HG03565 (cell line): Measurements from ENCODE around the gene ASIC1.
"Not testable (repeated sequence)": the region's sequence is repeated elsewhere in the genome, so short reads cannot be mapped to it uniquely, and the experiment has no call there.

Experiments used
- ATAC-seq: cut with Tn5 transposase; IDR thresholded peaks from one replicate; pipeline ENCODE4 v1.9.1; 2021; ENCODE audit warnings: mild to moderate bottlenecking, moderate library complexity; ENCODE audit not compliant: unreplicated experiment

ASIC1 gene

DNA sequence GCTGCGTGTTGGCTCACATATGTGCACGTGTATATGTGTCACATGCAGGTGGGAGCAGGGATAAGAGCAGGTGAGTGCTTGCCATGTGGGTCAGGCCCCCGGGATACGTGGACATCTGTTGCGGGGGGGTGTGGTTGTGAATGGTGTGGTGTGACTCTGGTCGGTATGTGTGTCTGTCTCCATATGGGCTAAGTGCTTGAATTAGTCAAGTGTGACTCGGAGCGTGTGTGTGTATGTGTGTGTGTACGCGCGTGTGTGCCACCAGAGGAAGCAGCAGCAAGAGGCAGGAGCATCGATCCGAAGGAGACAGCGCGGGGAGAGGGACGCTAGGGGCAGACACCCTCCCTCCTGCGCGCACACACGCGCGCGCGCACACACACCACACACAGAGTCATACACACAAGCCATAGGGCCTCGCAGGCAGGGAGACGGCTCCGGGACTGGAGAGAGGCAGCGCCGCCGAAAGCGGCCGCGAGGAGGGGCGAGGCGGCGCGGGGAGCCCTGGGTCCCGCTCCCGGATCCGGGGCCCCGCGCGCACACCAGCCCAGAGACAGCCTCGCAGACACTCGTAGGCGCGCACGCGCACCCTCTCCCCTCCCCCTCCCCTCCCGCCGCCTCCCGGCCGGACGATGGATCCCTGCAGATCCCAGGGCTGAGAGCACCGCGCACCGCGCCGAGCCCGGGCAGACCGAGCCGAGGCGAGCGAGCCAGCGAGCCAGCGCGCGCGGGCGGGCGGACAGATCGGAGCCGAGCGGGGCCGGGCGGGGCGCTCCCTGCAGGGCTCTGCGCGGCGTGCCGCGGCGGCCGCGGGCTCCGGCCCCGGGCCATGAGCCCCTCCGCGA, at the start of gene ASIC1:
Gene ASIC1 (plus strand): TSS at position 597 of the 842 bp plus-strand sequence. CDS start 1,171 bp downstream, outside the sequence.
- ATAC-seq, result no peak

DNA sequence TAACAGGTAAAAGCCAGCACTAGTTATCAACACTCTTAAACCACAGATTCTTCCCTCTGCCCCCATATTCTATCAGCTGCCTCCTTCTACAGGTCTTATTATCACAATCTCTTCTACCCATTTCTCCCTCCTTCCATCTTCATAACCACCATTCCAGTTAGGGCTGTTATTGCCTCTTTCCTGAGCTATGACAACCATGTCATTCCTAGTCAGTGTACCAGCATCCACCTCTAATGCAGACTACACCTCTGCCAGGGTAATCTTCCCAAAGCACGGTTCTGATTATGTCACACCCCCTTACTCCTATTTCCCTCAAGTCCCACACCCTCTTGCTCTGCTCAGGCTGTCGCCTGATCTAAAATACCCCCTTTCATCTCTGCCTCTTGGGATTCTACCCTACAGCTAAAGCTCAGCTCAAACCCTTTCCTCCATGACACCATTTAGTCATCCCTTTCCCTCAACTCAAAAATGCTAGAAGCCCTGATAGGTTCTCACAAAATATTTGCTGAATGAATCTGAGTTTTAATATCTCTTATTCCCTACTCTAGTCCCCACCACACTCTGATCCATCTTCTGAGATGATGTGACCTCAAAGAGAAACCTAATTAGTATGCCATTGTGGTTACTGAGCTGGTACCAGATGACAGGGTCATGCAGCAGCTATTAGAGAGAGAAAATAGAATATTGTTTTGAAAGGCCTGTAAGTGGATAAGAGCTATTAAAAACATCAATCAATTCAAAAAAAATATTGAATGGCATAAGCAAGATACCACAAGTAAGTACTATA, 43.8 kb upstream of the ASIC1 start:
- no peak for ATAC-seq

DNA sequence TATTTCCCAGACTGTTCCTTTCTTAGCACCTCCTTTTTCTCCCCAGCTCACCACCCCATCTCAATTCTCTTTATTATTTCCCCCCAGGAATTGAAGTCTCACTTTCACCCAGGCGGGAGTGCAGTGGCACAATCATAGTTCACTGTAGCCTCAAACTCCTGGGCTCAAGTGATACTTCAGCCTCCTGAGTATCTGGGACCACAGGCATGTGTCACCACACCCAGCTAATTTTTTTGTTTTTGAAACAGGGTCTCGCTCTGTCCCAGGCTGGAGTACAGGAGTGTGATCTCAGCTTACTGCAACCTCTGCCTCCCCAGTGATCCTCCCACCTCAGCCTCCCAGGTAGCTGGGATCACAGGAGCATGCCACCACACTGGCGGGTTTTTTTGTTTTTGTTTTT, 43.1 kb upstream of the ASIC1 start:
- ATAC-seq, result no peak

DNA sequence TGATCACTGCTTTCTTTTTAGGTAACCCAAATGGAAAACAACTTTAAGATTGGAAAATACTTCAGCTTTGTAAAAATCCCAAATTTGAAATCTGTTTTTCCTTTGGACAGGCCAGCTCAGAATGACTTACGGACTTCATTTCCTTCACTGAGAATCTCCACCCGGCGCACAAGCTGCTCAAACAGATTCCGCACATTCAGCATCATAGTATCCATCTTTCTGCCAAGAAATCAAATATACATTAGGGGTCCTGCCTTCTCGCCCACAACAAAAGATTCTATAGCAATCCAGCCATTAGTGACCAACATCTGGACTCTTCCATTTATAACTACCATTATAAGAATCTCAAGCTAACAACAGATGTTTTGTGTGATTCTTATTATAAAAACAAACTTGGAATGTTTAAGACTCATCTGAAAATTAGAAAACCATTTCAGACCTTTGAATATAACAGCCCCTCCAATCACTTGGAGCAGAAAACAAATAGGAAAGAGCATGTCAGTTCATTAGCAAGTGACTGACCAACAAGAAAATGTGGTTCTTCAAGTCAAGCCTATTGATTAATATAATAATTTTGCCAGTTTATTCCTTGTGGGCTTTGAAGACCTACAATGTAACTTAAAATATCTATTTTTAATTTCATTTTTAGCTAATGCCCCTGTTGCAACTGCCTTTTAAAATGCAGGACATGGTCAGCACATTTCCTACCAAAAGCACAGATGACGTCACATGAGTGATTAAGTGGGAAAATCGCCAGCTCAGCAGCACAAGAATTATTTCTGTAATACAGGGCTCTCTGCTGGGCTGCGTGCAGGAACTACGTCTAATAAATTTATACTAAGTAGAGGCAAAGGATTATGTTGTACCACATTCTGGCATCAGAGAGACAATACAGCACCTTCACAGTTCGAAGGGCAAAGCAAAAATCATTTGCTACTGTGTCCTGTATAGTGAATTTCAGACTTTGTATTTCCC, 40.6 kb upstream of the ASIC1 start:
- ATAC-seq, result no peak

DNA sequence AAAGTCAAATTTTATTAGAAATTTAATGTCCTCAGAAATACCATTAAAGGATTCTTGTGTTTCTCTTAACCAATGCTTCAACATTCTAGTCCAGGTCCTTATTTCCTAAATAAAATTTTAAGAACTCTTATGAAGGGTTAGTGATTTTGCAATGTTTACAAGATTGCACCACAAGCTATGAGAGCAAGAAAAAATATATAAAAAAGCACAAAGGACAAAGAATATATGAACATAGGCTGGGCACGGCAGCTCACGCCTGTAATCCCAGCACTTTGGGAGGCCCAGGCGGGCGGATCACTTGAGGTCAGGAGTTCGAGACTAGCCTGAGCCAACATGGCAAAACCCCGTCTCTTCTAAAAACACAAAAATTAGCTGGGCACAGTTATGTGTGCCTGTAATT, 39.8 kb upstream of the ASIC1 start:
- ATAC-seq, result no peak

DNA sequence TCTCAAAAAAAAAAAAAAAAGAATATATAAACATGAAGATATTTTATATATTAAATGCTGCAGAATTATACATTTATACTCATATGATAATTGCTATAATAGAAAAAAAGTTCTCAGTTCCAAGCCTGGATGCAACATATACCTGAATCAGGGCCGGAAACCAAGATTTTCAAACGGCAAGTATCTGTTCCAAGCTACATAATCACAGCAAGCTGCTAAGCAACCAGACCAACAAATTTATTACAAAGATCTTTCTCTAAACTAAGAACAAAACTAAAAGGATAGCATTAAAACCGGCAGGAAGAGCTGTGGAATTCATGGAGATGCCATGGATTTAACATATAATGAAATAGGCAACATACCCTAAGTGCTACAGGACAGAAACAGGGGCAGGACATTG, 39.2 kb upstream of the ASIC1 start:
- ATAC-seq, result no peak

DNA sequence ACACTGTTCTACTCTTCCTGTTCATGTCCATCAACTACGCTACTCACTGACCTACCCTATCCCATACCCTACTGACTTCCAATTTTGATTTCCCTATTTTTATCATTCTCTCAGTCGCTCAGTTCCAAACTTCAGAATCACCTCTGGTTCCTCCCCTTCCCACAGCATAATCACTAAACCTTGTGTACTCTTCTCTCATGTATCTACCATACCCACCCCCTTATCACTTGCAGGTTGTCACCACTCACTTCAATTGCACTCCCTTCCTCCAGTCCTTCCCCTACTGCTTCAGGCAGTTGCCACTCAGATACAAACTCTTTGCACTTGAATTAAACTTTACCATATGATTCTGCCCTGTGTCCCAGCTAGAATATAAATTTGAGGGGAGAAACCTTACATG, 38.4 kb upstream of the ASIC1 start:
- ATAC-seq, result no peak

DNA sequence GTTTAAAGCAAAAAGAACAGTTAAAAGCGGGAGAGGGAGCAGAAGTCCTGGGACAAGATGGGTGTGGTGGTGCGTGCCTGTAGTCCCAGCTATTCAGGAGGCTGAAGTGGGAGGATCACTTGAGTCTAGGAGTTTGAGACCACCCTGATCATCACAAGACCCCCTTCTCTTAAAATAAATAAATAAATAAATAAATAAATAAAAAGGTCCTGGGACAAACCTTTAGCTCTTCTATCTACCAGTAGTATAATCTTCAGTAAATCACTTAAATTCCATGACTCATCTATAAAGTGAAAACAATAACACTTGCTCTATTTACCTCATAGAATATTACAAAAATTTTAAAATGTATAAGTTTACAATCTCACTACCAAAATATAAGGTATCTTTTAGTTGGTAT, 37.9 kb upstream of the ASIC1 start:
- ATAC-seq, result no peak

DNA sequence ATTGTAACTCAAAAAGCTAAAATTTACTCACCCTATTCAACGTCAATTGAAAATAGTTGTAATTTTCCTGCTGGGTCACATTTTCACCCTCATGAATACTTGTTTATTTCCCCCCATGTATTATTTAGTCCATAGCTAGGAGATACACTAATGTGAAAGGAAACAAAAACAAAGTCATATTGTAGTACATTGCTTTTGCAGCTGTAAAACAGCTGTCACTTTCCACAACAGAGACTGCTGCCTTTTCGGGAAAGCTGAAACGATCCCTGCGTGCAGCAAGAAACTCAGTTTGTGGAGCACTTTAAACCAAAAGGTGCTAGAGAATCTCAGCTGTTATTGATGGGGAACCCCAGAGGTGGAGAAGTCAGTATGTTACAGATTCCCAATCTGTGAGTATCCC, 36.4 kb upstream of the ASIC1 start:
- ATAC-seq, result no peak

DNA sequence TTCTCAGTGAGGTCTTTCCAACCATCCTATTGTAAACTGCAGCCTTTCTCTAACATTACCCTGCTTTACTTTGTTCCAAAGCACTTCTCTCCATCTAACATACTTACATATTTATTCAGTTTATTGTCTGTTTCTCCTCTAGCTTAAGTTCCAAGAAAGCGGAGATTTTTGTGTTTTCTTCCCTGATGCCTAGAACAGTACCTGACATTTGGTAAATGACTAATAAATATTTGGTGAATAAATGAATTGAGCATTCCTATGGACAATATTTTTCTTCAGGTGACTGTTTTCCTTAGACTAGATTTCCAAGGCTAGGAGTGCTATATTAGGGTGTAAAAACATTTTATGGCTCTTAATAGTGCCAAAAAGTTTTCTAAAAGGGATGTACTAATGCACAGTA, 34.5 kb upstream of the ASIC1 start:
- ATAC-seq, result no peak

DNA sequence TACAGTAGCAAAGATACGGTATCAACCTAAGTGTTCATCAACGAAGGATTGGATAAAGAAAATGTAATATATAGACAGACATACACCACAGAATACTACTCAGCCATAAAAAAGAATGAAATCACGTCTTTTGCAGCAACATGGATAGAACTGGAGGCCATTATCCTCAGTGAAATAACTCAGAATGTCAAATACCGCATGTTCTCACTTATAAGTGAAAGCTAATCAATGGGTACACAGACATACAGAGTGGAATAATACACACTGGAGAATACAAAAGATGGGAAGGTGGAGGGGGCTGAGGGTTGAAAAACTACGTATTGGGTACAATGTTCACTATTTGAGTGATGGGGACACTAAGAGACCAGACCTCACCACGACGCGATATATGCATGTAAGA, 33.2 kb upstream of the ASIC1 start:
- no peak for ATAC-seq

DNA sequence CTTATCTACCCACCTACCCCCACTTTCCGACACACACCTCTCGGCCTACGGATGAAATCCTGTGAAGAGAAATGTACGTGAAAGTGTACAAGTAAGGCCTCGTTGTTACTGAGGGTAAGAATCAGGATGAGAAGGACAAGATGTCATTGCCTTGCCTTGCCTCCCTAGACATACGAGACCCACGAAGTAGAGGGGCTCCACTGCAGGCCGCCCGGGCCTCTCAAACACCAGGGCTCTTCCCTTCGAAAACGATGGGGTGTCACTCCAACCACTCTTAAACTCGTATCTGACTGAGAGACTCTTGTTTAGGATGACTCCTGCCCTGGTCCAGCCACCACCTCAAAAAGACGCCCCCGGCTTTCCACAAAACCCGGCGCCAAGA, 32.6 kb upstream of the ASIC1 start:
- ATAC-seq, result no peak

DNA sequence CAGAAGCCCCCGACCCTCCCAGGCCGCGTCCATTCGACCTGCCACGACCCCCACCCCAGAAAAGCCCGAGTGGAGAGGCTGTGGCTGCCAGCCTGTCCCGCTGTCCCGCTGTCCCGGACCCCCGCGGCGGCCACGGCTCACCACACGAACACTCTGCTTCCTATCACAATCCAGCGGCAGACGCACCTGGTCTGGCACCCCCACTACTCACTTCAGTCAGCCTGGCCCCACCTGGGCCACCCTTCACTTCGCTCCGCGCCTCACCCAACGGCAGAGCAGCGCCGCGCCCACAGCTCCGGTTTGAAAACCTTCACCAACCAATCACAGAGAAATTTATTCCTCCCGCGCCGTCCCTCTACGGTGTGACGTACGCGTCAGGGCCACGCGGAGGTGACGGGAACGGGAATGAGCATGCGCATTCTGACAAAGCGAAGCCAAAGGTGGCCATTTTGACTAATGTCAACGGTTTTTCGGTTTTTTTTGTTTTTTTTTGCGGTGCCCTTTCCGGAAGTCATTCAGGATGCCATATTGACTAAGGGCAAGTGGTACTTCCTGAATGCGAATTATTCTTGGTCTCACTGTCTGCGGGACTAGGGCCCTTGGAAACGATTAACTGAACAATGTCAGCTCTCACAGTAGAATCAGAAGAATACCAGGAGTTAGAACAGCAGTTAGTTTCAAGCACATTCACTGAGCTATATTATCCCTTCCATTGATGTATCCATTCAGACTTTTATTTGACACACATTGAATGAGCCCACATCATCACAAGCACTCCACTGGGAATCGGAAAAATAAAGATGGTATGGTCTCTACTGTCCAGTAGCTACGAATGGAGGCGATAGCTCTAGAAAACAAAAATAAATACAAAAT, 32.0 kb upstream of the ASIC1 start, which contains the start of gene RACGAP1:
Gene RACGAP1 (minus strand): TSS at position 308 of the 873 bp plus-strand sequence. CDS start 8,779 bp downstream, outside the sequence.
- ATAC-seq, result peak; percentile 94

DNA sequence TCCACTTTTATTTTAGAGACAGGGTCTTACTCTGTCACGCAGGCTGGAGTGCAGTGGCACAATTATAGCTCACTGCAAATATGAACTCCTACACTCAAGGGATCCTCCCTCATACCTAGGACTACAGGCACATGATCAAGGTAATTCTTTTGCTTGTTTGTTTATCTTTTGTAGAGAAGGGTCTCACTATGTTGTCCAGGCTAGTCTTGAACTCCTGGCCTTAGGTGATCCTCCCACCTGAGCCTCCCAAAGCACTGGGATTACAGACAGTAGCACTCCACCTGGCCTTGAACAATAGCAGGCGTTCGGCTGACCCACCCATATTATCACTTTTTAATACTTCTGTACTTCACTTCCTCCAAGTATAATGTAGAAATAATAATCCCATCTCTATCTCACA, 30.7 kb upstream of the ASIC1 start:
- no peak for ATAC-seq

DNA sequence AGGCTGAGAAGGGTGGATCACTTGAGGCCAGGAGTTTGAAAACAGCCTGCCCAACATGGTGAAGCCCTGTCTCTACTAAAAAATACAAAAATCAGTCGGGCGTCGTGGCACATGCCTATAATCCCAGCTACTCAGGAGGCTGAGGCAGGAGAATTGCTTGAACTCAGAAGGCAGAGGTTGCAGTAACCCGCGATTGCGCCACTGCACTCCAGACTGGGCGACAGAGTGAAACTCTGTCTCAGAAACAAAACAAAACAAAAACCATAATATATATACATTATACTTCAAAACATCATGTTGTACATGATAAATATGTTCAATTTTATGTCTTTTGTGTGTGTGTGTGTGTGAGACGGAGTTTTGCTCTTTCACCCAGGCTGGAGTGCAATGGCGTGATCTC, 26.9 kb upstream of the ASIC1 start:
- not testable (repeated sequence) for ATAC-seq

DNA sequence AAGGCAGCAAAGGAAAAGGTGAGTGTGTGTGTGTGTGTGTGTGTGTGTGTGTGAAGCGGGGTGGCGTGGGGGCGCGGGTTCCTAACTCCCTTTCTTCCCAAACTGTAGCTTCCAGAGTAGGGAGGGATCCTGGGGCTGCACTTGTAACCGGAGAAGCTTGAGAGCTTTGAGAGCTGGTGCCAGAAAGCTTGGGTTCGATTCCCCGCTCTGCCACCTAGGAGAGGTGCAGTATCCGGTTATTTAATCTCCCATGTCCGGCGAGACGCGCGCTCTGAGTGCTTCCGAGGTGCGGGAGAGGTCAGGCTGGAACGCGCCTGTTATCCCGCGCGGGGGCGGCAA, 24.9 kb upstream of the ASIC1 start:
- no peak for ATAC-seq

DNA sequence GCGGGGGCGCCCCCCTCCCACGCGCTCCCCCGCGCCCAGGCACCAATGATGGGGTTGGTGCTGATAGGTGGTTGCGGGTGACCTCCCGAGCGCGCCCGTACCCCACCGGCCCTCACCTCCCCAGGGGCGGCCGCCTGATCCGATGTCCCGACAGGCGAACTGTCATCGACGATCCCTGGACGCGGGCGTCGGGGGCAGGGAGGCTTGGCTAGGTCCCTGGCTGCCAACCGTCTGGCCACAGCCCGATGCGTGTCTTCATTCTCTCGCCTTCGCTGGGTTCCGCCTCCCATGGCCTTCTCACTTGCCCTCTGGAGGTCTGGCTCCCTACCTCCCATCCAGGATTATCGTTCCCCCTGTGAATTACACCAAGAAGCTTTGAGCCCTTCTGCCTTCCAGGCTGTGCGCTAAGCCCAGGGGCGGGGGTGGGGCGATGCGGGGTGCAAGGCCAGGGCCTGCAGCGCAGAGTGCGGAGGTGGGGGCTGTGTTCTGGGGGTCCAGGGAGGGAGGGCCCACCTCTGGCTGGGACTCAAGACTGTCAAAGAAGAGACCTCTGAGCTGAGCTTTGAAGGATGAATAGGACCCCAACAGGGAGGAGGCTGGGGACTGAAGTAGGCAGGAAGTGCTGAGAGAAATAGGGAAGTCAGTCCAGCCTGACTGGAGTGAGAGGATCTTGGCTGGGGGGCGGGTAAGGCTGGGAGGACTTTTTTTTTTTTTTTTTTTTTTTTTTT, 24.4 kb upstream of the ASIC1 start:
- no peak for ATAC-seq

DNA sequence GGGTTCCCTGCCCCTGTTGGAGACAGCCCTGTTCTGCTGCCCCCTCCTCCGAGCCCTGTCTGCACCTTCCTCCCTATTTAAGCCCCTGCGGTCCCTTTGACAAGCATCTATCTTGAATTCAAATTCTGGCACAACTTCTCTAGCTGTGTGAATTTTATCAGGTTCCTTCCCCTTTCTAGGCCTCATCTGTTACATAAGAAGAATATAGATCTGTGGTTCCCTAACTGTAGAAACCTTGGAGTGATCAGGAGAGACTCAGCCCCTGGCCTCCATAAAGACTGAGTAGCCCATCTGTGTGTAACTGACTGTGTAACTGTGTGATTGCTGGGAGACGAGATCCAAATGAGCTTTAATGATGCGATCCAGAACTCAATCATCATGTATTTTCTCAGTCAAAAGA, 19.1 kb upstream of the ASIC1 start:
- ATAC-seq, result no peak

DNA sequence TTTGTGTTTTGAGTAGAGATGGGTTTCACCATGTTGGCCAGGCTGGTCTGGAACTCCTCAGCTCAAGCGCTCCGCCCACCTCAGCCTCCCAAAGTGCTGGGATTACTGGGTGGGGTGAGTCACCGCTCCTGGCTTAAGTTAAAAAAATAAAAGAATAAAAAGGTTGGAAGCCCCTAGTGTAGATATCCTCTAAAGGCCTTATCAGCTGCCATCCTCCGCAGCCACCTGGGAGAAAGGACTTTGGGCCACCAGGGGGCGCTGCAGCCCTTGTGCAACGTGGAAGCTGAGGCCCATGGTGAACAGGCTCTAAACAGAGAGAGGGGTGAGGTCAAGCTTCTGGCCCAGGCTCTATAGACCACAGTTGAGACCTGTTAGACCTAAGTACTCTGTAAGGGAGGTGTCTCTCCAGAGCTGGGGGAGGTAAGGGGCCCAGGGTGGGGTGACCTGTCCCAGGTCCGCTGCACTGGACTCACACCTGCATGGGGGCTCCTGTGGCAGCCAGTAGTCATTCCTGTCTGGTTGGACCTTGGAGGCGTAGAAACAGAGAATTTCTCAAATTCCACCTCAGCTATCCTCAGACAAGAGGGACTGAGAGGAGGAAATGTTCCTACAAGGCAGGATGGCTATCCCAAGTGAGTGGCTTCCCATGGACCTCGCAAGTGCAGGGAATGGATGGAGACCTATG, 18.1 kb upstream of the ASIC1 start:
- no peak for ATAC-seq
